Kidney epithelial cell (primary cell): Measurements from ENCODE around the gene NTN3. TPM values are rescaled to one million over a fixed set of nuclear protein-coding genes. Genes with fewer than 3 reads are reported as not detected.

ENCODE experiments used
- DNase-seq: peaks from one replicate; pipeline ENCODE4 v3.0.0-alpha.2; 2010; ENCODE audit warnings: low read depth
- H3K27me3 ChIP-seq: 2 replicates; pipeline ENCODE4 v1.6.0; 2011; ENCODE audit warnings: low read length; ENCODE audit not compliant: control insufficient read depth, insufficient read depth
- H3K36me3 ChIP-seq: 2 replicates; pipeline ENCODE4 v1.5.1; 2011; ENCODE audit warnings: low read length; ENCODE audit not compliant: control insufficient read depth, insufficient read depth
- H3K4me3 ChIP-seq: 2 replicates; pipeline ENCODE4 v1.5.1; 2011; ENCODE audit warnings: low read depth, mild to moderate bottlenecking, control low read depth, low read length
- CTCF ChIP-seq: IDR thresholded peaks from 2 replicates; pipeline ENCODE4 v1.5.1; 2011; ENCODE audit warnings: mild to moderate bottlenecking, moderate library complexity, low read length, control low read depth, inconsistent platforms; ENCODE audit not compliant: insufficient read depth, poor library complexity, severe bottlenecking
- total RNA-seq: library from RNA; depleted of rRNA; stranded (reverse); fragments of >200 nt; gene quantifications from 2 replicates; pipeline ENCODE4 v1.2.3, GENCODE V29; 2015

Gene NTN3
- total RNA-seq, 1 donor from 2014 or later, result 0.17 TPM

- Histone ChIP-seq H3K36me3 (no peaks in the 10 kb centered on the region), H3K4me3 (no peak overlapping the region), H3K27me3 (peaks cover 13% of the 10 kb centered on the region)
- no peak for DNase-seq
- TF ChIP-seq CTCF, result no peak
These were observed 488 bp upstream of the NTN3 start for GRCh38 chr16:2470603-2471015.

GRCh38 chr16:2471653-2472487 is 773 bp downstream of the NTN3 start:
- Histone ChIP-seq H3K4me3 (peak overlapping the region; percentile 9), H3K36me3 (no peaks in the 10 kb centered on the region)

GRCh38 chr16:2472488-2472864 is 1.4 kb downstream of the NTN3 start:
- H3K4me3 ChIP-seq, result no peak overlapping the region
- no peaks in the 10 kb centered on the region for H3K36me3 ChIP-seq
- DNase-seq, result no peak
- TF ChIP-seq CTCF, result no peak
- peaks cover 13% of the 10 kb centered on the region for H3K27me3 ChIP-seq

More at GRCh38 chr16:2471653-2472487, 773 bp downstream of the NTN3 start:
- H3K27me3 ChIP-seq, result peaks cover 13% of the 10 kb centered on the region
- no peak for DNase-seq
- no peak for TF ChIP-seq CTCF

- Histone ChIP-seq H3K36me3 (no peaks in the 10 kb centered on the region), H3K4me3 (no peak overlapping the region), H3K27me3 (peaks cover 13% of the 10 kb centered on the region)
- no peak for DNase-seq
- TF ChIP-seq CTCF, result no peak
These were observed 1.9 kb downstream of the NTN3 start for GRCh38 chr16:2472885-2473445.

GRCh38 chr16:2473446-2473926 is 2.4 kb downstream of the NTN3 start:
- no peaks in the 10 kb centered on the region for H3K36me3 ChIP-seq
- no peak for TF ChIP-seq CTCF
- peaks cover 13% of the 10 kb centered on the region for H3K27me3 ChIP-seq
- no peak for DNase-seq
- peak overlapping the region; percentile 8 for H3K4me3 ChIP-seq
